Measurements from ENCODE around the gene LMOD1.
A peak's percentile ranks its signal among the peaks of the same experiment; 100 is the strongest.

The LMOD1 gene

DNA sequence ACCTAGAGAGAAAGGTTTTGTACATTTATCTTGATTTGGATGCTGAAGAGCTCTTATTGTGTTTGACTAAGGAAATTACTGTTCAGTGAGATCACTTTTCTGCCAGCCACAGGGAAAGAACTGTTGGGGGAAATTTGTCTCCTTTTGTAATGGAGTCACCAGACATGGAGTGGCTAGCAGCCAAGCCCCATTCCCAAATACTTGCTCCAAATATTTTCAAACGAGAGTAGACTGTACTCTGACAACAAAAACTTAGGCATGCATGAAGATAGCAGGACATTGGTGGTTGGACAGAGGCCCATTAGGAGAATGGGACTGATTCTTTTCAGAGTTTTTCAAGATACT is 96.3 kb downstream of the LMOD1 start:
- TF ChIP-seq, protein P1, sequence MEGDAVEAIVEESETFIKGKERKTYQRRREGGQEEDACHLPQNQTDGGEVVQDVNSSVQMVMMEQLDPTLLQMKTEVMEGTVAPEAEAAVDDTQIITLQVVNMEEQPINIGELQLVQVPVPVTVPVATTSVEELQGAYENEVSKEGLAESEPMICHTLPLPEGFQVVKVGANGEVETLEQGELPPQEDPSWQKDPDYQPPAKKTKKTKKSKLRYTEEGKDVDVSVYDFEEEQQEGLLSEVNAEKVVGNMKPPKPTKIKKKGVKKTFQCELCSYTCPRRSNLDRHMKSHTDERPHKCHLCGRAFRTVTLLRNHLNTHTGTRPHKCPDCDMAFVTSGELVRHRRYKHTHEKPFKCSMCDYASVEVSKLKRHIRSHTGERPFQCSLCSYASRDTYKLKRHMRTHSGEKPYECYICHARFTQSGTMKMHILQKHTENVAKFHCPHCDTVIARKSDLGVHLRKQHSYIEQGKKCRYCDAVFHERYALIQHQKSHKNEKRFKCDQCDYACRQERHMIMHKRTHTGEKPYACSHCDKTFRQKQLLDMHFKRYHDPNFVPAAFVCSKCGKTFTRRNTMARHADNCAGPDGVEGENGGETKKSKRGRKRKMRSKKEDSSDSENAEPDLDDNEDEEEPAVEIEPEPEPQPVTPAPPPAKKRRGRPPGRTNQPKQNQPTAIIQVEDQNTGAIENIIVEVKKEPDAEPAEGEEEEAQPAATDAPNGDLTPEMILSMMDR (IDR thresholded peaks at IDR 0.05; ENCODE audit: low read length, missing control alignments) = no peak
- no peak overlapping the region for H3K4me3 ChIP-seq (replicated peaks; ENCODE audit: low read depth, low read length)
- DNase-seq (ENCODE audit: low read depth) = peak; percentile 93

DNA sequence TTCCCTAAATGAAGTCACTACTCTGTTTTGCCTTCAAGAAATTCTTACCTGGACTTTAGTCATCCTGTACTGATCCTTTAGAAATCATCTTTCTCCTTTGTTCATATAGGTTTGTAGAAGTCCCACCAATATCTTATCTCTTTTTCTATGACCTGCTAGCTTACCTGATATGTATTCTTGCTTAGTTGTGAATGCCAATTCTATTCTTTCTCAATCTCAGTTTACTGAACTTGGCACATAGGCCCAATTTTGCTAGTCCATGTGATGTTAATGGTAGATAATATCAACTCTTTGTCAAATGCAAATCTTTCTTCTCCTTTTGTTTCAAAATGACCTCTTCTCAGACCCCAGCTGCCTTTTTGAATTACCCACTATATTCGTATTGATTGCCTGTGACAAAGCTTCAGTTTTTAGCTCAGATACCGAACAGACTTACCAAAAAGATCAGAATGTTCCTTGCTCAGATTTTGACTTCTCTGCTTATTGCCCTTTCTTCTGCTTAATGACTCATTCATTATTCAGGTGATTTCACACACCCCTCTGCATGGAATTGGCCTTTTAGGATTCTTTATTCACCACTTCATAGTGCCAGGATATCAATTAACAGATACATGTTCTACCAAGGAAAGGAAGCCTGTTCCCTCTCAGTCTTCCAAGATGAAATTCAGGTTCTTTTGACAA is 96.8 kb downstream of the LMOD1 start:
- no peak overlapping the region for H3K4me3 ChIP-seq (replicated peaks; ENCODE audit: low read depth, low read length)

DNA sequence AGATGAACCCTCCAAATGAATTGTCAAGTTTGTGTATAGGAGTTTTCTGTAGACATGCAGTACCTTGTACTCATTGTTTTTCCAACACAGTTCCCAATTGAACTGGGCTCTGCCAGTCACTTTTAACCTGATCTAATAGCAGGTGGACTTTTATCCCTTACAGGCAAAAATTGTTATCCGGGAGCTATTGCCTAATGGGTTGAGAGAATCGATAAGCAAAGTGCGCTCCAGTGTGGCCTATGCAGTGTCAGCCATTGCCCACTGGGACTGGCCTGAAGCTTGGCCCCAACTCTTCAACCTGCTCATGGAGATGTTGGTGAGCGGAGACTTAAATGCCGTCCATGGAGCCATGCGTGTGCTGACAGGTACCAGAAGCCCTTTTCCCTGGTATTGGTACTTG is 98.1 kb downstream of the LMOD1 start:
- H3K4me3 ChIP-seq (replicated peaks; ENCODE audit: low read depth, low read length) = no peak overlapping the region
- DNase-seq (ENCODE audit: low read depth) = no peak
- TF ChIP-seq, protein P1 (IDR thresholded peaks at IDR 0.05; ENCODE audit: low read length, missing control alignments) = no peak

More for the DNA sequence above, 96.8 kb downstream of the LMOD1 start:
- DNase-seq (ENCODE audit: low read depth) = no peak
- TF ChIP-seq, protein P1 (IDR thresholded peaks at IDR 0.05; ENCODE audit: low read length, missing control alignments) = no peak

DNA sequence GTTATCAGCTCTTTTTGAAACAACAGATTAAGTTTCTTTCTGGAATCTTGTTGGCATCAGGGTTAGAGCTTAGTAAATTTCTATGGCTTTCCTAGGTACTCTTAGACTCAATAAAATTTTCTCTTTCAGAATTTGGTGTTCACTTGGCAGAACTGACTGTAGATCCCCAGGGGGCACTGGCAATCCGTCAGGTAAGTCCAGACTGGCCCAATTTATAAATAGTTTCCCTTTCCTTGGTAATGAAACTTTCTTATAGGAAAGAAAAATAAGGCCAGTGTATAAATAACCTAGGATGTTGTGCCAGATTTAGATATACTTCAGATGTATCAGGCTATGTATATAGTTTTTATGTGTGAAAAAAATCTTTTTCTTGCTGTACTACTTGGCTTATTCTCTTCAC is 99.2 kb downstream of the LMOD1 start:
- TF ChIP-seq, protein P1 (IDR thresholded peaks at IDR 0.05; ENCODE audit: low read length, missing control alignments) = no peak
- no peak overlapping the region for H3K4me3 ChIP-seq (replicated peaks; ENCODE audit: low read depth, low read length)
- no peak for DNase-seq (ENCODE audit: low read depth)
